Measurements from ENCODE around the gene CDC42BPA. TPM values are rescaled to one million over a fixed set of nuclear protein-coding genes. Genes with fewer than 3 reads are reported as not detected.

Gene CDC42BPA
- total and polyA plus RNA-seq, 2 of the 13 experiments (the other 11 are each of a cell fraction or from before 2014, with no cell fraction given) = 6.5 to 16.0 TPM

GRCh38 chr1:227328405-227329019, 10.2 kb upstream of the CDC42BPA start (continued):
- TF ChIP-seq, protein P1, sequence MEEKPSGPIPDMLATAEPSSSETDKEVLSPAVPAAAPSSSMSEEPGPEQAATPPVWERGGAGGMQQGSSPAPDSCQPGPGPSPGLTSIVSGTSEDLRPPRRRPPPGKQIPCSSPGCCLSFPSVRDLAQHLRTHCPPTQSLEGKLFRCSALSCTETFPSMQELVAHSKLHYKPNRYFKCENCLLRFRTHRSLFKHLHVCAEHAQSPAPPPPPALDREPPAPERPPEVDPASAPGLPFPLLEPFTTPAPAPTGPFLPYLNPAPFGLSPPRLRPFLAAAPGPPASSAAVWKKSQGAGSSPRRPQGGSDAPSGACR (CRISPR knock-in tag; IDR thresholded peaks at IDR 0.05) = 0 out of 2 replicates have a peak, but pooled peaks have one; percentile 32
- peak; percentile 60; the same call in 1 of the 2 replicates for TF ChIP-seq MEF2D (CRISPR knock-in tag; IDR thresholded peaks at IDR 0.05)
- TF ChIP-seq, protein P2, sequence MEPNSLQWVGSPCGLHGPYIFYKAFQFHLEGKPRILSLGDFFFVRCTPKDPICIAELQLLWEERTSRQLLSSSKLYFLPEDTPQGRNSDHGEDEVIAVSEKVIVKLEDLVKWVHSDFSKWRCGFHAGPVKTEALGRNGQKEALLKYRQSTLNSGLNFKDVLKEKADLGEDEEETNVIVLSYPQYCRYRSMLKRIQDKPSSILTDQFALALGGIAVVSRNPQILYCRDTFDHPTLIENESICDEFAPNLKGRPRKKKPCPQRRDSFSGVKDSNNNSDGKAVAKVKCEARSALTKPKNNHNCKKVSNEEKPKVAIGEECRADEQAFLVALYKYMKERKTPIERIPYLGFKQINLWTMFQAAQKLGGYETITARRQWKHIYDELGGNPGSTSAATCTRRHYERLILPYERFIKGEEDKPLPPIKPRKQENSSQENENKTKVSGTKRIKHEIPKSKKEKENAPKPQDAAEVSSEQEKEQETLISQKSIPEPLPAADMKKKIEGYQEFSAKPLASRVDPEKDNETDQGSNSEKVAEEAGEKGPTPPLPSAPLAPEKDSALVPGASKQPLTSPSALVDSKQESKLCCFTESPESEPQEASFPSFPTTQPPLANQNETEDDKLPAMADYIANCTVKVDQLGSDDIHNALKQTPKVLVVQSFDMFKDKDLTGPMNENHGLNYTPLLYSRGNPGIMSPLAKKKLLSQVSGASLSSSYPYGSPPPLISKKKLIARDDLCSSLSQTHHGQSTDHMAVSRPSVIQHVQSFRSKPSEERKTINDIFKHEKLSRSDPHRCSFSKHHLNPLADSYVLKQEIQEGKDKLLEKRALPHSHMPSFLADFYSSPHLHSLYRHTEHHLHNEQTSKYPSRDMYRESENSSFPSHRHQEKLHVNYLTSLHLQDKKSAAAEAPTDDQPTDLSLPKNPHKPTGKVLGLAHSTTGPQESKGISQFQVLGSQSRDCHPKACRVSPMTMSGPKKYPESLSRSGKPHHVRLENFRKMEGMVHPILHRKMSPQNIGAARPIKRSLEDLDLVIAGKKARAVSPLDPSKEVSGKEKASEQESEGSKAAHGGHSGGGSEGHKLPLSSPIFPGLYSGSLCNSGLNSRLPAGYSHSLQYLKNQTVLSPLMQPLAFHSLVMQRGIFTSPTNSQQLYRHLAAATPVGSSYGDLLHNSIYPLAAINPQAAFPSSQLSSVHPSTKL (CRISPR knock-in tag; IDR thresholded peaks at IDR 0.05) = peak; percentile 90
- TF ChIP-seq THAP11 (CRISPR knock-in tag; IDR thresholded peaks at IDR 0.05) = peak; percentile 35; the same call in 1 of the 2 replicates
- TF ChIP-seq ZNF274 (CRISPR knock-in tag; IDR thresholded peaks at IDR 0.05) = no peak

DNA sequence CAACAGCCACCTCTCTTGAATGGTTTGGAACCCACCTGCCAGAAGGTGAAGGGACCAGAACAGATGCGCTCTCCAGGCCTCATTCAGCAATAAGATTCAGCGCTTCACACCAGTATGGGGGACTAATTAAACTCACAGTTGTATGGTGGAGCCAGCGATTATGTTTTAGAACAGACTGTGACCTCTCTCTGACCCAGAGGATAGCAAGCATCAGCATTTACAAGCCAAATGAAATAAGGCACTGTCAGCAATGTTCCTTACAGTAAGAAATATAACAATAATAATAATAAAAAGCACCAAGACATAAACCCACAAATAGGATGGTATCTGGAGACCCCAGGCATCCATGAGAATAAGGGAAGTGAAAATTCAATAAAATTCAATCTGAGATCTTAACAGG, 6.9 kb upstream of the CDC42BPA start:
- TF ChIP-seq MXD4 (CRISPR knock-in tag; IDR thresholded peaks at IDR 0.05) (no peak), MAFK (conservative IDR thresholded peaks at IDR 0.05 in 1 of 2, IDR thresholded peaks at IDR 0.05 in 1 of 2; ENCODE audit: low read length in 2 of 2) (peak in 1 of 2 experiments; percentile 66; a peak in 3 of 4 replicates), MAFF (IDR thresholded peaks at IDR 0.05; ENCODE audit: low read depth, low read length) (peak; percentile 58; the same call in 1 of the 2 replicates), ZNF749 (CRISPR knock-in tag; IDR thresholded peaks at IDR 0.05; ENCODE audit: borderline replicate concordance) (no peak), ZNF839 (CRISPR knock-in tag; IDR thresholded peaks at IDR 0.05; ENCODE audit: borderline replicate concordance) (no peak)
- TF ChIP-seq, protein P3, sequence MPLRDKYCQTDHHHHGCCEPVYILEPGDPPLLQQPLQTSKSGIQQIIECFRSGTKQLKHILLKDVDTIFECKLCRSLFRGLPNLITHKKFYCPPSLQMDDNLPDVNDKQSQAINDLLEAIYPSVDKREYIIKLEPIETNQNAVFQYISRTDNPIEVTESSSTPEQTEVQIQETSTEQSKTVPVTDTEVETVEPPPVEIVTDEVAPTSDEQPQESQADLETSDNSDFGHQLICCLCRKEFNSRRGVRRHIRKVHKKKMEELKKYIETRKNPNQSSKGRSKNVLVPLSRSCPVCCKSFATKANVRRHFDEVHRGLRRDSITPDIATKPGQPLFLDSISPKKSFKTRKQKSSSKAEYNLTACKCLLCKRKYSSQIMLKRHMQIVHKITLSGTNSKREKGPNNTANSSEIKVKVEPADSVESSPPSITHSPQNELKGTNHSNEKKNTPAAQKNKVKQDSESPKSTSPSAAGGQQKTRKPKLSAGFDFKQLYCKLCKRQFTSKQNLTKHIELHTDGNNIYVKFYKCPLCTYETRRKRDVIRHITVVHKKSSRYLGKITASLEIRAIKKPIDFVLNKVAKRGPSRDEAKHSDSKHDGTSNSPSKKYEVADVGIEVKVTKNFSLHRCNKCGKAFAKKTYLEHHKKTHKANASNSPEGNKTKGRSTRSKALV (CRISPR knock-in tag; IDR thresholded peaks at IDR 0.05) = no peak
- no peaks in the 10 kb centered on the region for H3K79me2 ChIP-seq (ENCODE audit: insufficient read depth, low read length)
- H2AFZ ChIP-seq (ENCODE audit: low read length) = no peak overlapping the region
- CTCF ChIA-PET (ENCODE audit: low intra/inter-chr PET ratio, low total read pairs) = no interaction called here
- H3K4me2 ChIP-seq (ENCODE audit: low read depth, low read length) = no peak overlapping the region
- H3K27ac ChIP-seq (ENCODE audit: extremely low read length, insufficient read depth, low read length) = no peak overlapping the region
- no peaks in the 10 kb centered on the region for H3K36me3 ChIP-seq (replicated peaks in 1 of 2; ENCODE audit: control insufficient read depth in 1 of 2, insufficient read depth in 2 of 2, low read length in 2 of 2)
- intact Hi-C loops (cut with micrococcal nuclease; ENCODE audit: unreplicated experiment) = no loop called here
- WGBS (ENCODE audit: low lambda C conversion rate) = 93% methylated on average over 3 of the region's 3 CpGs
- H3K9me3 ChIP-seq (ENCODE audit: low read length) = no peaks in the 10 kb centered on the region
- H4K20me1 ChIP-seq (ENCODE audit: insufficient read depth, low read length) = no peaks in the 10 kb centered on the region
- ATAC-seq = no peak
- DNase-seq (ENCODE audit: low spot score) = no peak
- peaks cover 0 to 18% of the 10 kb centered on the region in 2 experiments; a peak in 4 of 5 replicates for H3K27me3 ChIP-seq (ENCODE audit: control insufficient read depth in 1 of 2, insufficient read depth in 2 of 2, low read length in 2 of 2)
- peaks cover 17% of the 10 kb centered on the region for H3K4me1 ChIP-seq (ENCODE audit: insufficient read depth, low read length)
- H3K9ac ChIP-seq (ENCODE audit: insufficient read depth, low read depth, low read length) = no peak overlapping the region
- POLR2A ChIA-PET = no interaction called here
- no peak for FAIRE-seq
- in situ Hi-C loops (cut with HindIII; ENCODE audit: extremely low pct_ligation_motif_present, low pct_unique_long_range_greater_than_20kb) = no loop called here
- no peak overlapping the region for H3K4me3 ChIP-seq (replicated peaks in 1 of 3; ENCODE audit: insufficient read depth in 1 of 3, low read depth in 2 of 3, low read length in 3 of 3)
- BruUV-seq (replicated peaks) = no TSS peak
